A204.1 (cell line): ENCODE results near the gene LCE1E.

ENCODE experiments used
- FAIRE-seq: peaks from 2 replicates; lab custom pipeline; 2012; peaks lifted over from hg19 to GRCh38; lab: Jason Lieb, UNC

The LCE1E gene, protein sequence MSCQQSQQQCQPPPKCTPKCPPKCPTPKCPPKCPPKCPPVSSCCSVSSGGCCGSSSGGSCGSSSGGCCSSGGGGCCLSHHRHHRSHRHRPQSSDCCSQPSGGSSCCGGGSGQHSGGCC

DNA sequence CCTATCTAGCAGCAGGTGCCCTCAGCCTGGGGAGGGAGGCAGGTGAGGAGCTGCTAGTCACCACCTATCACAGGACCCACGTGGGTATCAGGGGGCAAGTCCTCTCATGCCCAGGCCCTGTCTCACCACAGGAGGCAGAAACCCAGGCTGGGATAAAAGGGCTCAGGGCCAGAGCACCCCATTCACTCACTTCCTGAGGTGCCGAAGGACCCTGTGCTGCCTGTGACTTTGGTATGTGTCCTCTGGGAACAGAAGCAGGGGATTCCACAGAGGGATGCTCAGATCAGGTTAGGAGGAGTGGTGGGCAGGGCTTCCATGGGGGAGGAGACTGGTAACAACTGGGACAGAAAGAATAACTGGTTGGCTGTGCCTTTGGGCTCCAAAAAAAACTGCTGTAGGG is at the start of gene LCE1E:
Gene LCE1E, plus strand, starts transcription at position 181 of the 400 bp plus-strand sequence. CDS start 1,043 bp downstream, outside the sequence.
- no peak for FAIRE-seq

DNA sequence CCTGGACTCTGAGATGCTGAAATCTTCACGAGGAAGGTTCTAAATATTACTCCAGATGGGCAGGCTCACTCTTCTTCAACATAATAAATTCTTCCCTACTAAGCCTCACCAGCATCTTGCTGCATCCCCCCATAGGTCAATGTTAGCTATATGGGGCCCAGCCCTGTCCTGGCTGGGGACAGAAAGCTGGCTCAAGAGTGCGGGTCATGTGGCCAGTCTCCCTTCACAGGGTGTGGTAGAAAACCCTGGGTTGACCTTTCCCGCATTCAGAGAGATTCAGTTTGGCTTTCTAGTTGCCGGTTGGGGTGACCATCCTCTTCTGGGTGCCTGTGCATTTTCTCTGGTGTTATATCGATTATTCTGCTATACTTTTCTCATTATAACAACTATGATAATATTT is 48.1 kb upstream of the LCE1E start:
- no peak for FAIRE-seq

DNA sequence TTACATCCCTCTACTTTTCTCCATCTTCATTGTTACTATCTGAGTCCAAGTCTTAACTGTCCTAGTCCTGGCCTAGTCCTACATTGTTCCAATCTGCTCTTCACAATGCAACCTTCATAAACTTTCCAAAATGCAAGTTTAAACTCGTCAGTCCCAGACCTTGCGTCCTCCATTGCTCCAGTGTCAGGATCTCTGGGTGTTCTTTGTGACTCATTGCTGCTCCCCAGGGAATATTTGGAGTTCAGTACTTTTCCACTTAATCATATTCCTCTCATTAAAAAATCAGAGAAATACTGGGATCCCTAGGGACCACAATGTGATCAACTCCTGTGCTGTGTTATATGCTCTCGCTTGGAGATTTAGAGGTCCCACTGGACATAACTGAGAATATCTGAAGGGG is 46.2 kb upstream of the LCE1E start:
- no peak for FAIRE-seq

DNA sequence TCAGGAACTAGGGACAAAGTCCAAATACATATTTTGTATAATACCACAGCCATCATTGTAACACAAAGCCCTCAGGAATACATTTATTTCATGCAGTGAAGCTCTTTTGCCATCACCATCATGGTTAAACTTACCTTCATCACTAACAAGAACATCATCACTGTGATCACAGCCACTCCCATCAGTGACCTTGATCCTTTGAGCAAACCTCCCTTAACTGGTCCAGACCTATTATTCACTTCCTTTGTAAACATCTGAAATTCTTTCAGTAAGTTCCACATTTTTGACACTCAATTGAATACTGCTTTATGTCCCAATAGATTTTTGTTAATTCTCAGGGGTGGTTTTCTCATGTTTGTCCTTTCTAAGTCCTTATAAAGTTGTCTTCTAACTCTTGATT is 44.4 kb upstream of the LCE1E start:
- FAIRE-seq: no peak

DNA sequence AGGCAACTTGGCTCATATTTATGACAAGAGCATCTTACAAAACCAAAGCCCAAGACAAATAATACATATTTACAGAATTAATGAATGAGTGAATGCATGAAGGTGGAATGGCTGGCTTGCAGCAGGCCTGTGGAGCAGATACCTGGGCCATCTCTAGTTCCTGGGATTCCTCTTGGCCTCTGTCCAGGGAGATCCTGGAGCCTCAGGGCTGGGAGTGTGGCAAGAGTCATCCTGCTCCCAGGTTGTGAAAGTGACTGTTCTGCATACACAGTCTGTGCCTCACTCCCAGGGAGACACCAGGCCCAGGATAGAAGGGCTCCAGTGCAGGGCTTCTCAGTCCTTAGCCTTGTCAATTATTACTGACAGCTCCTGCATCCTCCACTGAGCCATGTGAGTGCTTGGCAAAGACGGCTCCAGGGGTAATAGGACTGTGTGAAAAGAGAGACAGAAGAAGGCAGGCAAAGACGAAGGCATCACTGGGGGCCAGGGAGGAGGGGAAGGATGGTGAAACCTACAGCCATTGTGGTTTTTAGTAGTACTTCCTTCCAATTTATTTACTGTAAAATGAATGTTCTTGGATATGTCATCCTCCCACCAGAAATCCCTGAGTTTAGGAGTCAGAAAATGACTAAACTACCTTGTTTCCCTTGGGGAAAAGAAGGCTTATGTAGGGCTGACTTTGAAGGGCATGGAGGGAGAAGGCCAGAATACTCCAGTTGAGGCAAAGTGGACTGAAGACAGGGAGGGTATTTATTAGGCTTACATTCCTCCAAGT is 42.5 kb upstream of the LCE1E start:
- no peak for FAIRE-seq

DNA sequence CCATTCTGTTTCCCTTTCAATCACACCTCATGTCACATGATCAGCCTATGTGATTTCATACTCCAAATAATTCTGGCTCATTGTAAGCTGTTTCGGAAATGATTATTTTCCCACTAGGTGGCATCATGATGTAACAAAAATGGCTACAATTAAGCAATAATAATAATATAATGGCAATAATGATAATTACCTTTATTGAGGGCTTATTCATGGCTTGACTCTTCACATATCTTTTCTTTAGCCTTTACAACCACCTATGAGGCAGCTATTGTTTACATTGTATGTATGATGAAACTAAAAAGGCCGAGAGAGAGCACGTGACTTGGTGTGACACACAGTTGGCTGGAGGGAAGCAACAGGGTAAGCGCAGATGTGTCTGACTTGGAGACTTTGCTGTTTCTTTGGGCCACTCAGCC is 40.8 kb upstream of the LCE1E start:
- no peak for FAIRE-seq

DNA sequence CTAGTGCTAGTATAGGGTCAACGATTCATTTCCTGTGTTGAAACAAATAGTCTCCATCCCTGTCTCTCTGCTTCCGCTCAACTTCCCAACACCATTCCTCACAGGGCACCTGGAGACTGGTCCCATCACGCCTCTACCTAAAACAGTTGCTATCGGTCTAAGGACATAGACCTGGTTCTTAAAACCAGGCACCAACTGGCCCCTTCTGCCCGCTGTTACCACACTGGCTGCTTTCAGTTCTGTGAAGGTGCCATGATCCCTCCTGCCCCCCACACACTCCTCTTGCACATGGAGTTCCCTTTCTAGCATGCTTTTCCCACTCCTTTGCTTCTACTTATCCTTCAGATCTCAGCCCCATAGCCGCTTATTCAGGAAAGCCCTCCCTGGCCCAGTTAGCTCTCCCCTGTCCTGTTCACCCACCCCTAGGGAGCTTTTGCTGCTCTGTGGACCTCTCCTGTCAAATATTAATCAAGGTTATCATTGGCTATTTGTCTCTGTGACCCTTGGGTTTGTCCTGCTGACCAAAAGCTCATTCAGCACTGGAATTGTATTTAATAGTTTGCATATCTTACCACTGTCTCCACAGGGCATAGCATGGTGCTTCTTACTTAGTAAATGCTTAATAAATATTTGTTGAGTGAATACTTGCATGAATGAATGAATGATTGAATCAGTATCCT is 40.2 kb upstream of the LCE1E start:
- no peak for FAIRE-seq

DNA sequence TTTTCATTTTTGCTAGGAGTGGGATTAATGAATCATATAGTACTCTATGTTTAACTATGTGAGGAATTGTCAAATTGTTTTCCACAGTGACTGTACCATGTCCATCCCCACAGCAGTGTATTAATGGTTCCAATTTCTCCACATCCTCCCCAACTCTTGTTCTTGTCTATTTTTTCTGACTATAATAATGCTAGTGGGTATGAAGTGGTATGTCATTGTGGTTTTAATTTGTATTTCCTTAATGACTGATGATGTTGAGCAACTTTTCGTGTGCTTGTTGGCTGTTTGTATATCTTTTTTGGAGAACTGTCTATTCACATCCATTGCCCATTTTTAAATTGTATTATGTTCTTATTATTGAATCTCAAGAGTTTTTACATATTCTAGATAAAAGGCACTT is 38.2 kb upstream of the LCE1E start:
- no peak for FAIRE-seq

DNA sequence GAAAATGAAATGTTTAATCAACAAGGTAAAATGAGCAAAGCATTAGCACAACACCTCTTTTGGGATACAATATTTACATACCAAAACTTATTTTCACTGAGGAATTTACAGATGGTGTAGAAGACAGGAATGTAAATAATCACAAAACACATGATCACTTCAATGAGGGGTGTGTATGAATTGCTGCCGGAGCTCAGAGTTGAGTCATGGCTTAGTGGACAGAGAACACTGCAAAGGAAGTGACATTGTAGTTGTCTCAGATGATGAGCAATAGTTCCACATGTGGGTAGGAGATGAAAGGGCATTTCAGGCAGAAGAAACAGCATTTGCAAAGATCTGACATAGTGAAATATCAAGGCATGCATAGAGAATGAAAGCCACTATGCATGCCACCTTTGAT is 33.8 kb upstream of the LCE1E start:
- no peak for FAIRE-seq

DNA sequence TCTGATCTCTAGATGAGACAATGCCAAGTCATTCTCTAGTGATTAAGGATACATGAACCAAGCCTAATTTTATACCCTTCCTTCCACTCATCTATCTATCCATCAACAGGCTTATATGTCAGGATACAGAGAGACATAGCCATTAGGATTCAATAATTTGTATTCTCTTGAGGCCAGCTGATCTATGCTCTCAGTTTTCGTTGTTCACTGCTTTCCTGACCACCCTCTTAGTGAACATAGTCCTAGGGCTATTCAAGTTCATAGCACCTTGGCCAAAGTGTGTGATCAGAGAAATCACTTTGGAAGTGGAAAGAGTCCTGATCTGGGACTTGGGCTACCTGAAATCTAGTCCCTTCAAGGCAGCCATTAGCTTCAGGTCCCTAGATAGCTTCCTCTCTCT is 32.5 kb upstream of the LCE1E start:
- no peak for FAIRE-seq

DNA sequence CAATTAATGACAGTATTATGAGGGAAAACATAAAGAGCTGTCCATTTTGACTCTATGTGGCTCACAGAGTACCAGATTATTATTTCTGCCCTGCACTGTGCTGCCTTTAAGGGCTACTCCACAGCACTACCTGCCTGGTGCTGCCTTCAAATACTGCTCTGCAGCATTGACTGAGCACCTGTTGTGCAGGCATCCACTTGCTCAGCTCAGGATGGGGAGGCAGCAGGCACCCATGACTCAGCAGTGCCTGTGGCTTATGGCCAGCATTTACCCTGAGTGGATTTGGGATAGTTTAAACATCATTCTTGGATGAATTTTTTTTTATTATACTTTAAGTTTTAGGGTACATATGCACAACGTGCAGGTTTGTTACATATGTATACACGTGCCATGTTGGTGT is 29.2 kb upstream of the LCE1E start:
- no peak for FAIRE-seq

DNA sequence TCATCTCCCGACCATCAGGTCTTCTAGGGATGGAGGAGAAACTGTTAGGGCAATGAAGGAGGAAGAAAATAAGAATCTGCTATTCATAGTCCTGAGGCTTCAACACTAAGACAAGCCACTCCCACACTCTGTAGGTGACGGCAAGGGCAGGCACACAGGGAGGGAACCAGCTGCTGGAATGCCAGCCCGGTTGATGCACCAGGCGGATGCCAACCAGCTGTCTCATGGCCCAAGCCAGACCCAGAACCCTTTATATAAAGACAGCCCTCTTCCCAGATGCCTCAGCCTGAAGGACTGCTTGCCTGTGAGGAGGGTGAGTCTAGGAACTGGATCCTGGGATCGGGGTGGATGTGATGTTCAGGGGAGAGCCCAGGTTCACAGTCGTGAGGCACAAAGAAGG is 28.3 kb upstream of the LCE1E start, which contains the start of gene KPRP:
Gene KPRP, plus strand, starts transcription at position 279 of the 400 bp plus-strand sequence. CDS start 1,564 bp downstream, outside the sequence.
- no peak for FAIRE-seq

DNA sequence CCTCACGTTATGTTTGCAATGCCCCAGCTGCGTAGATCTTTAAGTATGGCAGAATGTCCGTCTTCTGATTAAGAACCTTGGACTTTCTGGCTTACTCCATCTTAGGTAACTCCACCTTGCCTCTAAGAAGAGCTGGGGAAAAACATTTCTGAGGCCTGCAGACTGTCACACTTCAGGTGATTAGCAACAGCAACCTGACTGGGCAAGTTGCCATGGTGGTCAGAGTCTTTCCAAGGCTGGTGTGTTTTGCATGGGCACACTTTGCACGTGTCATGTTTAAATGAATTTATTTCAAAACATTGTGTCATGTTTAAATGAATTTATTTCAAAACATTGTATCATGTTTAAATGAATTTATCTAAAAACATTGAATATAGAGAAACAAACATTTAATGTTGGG is 27.4 kb upstream of the LCE1E start:
- no peak for FAIRE-seq

DNA sequence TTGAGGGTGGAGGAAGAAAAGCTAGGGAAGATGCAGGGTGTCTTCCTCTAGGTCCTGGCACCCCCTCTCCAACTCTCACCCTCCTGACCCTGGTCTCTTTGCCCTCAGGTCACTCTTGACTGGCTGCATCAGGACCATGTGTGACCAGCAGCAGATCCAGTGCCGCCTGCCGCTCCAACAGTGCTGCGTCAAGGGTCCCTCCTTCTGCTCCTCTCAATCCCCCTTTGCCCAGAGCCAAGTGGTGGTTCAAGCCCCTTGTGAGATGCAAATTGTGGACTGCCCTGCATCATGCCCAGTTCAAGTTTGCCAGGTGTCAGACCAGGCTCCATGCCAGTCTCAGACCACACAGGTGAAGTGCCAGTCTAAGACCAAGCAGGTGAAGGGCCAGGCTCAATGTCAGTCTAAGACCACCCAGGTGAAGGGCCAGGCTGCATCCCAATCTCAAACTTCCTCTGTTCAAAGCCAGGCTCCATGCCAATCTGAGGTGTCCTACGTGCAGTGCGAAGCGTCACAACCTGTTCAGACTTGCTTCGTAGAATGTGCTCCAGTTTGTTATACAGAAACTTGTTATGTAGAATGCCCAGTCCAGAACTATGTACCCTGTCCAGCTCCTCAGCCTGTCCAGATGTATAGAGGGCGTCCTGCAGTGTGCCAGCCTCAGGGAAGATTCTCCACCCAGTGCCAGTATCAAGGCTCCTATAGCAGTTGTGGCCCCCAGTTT is 26.4 kb upstream of the LCE1E start:
- FAIRE-seq: no peak

DNA sequence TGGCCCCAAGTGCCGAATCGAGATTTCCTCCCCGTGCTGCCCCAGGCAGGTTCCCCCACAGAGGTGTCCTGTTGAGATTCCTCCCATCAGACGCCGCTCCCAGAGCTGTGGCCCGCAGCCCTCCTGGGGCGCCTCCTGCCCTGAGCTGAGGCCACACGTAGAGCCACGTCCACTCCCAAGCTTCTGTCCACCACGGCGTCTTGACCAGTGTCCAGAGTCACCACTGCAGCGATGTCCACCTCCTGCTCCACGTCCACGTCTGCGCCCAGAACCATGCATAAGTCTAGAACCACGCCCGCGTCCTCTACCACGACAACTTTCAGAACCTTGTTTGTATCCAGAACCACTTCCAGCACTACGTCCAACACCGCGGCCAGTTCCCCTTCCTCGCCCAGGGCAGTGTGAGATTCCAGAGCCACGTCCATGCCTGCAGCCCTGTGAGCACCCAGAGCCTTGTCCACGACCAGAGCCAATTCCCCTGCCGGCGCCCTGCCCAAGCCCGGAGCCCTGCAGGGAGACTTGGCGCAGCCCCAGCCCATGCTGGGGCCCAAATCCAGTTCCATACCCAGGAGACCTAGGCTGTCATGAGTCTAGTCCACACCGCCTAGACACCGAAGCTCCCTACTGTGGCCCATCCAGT is 25.4 kb upstream of the LCE1E start:
- no peak for FAIRE-seq

DNA sequence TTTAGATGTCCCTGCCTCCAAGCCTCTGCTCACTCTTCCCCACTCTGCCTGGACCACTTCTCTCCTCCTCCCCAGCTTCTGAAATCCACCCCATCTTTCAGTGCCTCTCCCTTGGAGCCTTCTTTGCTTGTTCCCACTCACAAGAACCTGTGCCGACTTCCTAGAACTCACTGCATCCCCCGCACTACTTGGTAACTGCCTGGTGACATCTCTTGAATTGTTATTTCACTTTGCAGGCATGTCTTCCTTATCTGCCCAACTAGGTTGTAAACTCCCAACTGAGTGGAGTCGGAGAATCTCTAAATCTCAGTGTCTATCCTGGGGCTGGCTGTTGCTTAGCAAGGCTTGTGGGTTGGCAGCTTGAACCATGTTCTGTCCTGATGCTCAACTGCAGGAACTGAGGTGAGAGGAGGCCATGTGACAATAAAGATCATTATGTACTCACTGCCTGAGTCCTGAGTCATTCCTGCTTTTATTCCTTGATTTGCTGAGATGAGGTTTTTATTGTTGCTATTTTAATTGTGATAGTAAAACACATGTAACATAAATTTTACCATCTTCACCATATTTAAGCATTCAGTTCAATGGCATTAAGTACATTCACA is 24.3 kb upstream of the LCE1E start:
- no peak for FAIRE-seq

DNA sequence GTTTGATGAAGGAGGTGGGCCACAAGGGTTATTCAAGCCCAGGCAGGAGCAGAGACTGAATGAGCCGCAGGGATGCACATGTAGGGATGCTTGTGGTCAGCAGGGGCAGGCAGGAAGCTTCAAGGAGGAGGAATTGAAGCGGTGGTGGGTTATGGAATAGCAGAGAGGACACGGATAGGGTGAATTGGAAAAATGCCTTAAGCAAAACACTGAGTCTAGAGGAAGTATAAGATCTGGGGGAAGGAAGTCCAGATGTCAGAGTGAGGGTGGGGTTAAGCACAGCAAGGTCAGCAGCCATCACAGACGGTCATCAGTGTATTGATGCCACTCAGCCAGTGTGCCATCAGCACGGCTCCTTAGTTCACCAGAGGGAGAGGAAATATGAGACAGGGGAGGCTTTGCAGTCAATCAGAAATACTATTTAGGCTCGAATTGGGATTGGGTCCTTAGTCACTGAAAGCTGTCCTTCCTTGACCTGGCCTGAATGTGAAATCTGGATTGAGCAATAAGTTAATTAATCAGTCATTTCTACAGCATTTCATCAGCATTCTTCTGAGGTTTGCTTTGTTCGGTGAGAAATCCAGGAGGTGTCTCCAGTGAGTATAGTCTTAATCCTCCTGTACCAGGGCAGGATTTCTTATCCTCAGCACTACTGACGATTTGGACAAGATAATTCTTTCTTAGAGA is 17.1 kb upstream of the LCE1E start:
- FAIRE-seq: no peak

DNA sequence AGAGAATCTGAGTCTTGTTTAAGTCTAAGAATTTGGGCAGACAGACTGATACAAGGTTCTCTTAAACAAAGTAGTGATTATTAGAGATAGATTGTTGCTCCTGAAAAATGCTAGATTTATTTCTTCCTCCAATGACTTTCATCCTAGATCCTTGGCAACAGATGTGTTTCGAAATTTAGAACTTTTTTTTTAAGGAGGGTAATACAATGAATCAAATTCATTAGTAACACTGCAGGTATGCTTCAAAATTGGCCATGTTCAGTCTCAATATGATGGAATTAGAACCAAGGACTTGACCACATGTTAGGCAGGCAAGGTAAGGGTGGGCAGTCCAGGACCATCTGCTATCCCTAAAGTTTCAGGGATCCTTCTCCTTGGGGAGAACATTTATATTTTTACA is 15.6 kb upstream of the LCE1E start:
- no peak for FAIRE-seq

DNA sequence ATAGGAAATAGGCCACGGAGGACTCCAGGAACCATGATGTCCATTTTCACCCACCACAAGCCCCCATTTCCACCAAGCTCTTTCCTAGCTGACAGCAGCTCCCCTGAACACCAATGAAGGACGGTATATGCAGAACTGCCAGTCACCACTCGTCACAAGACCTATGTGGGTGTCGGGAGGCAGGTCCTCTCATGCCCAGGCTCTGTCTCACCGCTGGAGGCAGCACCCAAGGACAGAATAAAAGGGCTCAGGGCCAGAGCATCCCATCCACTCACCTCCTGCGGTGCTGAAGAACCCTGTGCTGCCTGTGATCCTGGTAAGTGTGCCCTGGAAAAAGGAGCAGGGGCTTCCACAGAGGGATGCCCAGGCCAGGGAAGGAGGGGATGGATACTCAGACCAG is 11.2 kb upstream of the LCE1E start, which contains the start of gene LCE1F:
Gene LCE1F, plus strand, starts transcription at position 266 of the 400 bp plus-strand sequence. CDS start 1,232 bp downstream, outside the sequence.
- no peak for FAIRE-seq

DNA sequence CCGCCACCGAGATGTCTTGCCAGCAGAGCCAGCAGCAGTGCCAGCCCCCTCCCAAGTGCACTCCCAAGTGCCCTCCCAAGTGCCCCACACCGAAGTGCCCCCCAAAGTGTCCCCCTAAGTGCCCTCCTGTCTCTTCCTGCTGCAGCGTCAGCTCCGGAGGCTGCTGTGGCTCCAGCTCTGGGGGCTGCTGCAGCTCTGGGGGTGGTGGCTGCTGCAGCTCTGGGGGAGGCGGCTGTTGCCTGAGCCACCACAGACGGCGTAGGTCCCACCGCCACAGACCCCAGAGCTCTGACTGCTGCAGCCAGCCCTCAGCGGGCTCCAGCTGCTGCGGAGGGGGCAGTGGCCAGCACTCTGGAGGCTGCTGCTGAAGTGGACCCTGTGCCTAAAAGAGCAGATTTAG is 9.7 kb upstream of the LCE1E start:
- no peak for FAIRE-seq

DNA sequence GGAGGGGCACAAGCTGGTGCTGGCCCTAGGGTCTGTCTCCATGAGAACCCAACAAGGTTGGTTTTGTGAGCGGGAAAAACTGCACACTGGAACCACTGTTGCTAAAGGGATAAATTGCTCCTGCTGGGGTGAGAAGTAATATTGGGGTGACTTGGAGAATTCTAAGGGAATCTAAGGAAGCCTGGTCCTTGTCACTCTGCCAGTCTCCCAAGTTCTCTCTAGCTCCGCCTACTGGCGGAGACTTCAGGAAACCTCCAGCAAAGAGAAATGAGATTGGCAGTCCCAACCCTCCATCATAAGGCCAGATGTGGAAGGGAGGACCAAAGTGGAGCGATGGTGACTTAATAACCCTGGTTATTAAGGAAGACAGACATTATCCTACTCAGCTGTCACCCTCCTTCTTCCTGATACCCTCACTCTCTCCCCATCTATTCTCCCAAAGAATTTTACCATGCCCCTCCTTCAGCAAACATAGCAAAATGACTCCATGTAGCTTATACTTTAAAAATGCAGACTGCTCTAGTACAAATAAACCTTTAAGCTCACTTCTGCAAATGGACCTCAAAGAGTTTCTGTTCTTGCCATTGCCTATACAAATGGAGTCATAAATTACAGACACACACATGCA is 8.4 kb upstream of the LCE1E start:
- no peak for FAIRE-seq
